HL-60 (cell line): Measurements from ENCODE around the gene DIDO1.

ENCODE experiments used
- CTCF ChIP-seq: IDR thresholded peaks from one replicate; pipeline ENCODE4 v1.5.1; 2011; ENCODE audit warnings: low read length, control low read depth, inconsistent platforms; ENCODE audit not compliant: insufficient read depth
- GABPA ChIP-seq: IDR thresholded peaks from 2 replicates; pipeline ENCODE4 v1.6.1; 2012; ENCODE audit warnings: low read depth
- POLR2AphosphoS5 ChIP-seq: IDR thresholded peaks from 2 replicates; pipeline ENCODE4 v1.6.1; 2012; ENCODE audit warnings: low read depth
- REST ChIP-seq: IDR thresholded peaks from 2 replicates; pipeline ENCODE4 v1.6.1; 2012; ENCODE audit warnings: low read depth; ENCODE audit not compliant: insufficient replicate concordance
- SPI1 ChIP-seq: IDR thresholded peaks from 2 replicates; pipeline ENCODE4 v1.6.1; 2012; ENCODE audit warnings: low read depth, mild to moderate bottlenecking, borderline replicate concordance

GRCh38 chr20:62911701-62912280 lies 14.5 kb downstream of the DIDO1 start:
- TF ChIP-seq CTCF (no peak), GABPA (no peak), REST (no peak), POLR2AphosphoS5 (no peak), SPI1 (no peak)
